GM13977 (cell line): ENCODE data around the gene PCDHGC4.

Experiments used
- DNase-seq: peaks from one replicate; pipeline ENCODE4 v3.0.0; 2012; ENCODE audit warnings: low spot score
- in situ Hi-C: fragments of 300-500 bp; cut with MboI; formaldehyde crosslinking; loops from one replicate; pipeline ENCODE4 v1.12.0; 2022; ENCODE audit warnings: low sequenced_read_pairs, low pct_unique_long_range_greater_than_20kb, mixed read lengths, inconsistent platforms; ENCODE audit not compliant: unreplicated experiment
- TF ChIP-seq, protein P1 (sequence below): IDR thresholded peaks from 2 replicates; pipeline ENCODE4 v1.5.1; 2012; ENCODE audit warnings: mild to moderate bottlenecking, control low read depth; ENCODE audit not compliant: insufficient read depth; ENCODE audit errors: extremely low read depth, missing control alignments

The PCDHGC4 gene

DNA sequence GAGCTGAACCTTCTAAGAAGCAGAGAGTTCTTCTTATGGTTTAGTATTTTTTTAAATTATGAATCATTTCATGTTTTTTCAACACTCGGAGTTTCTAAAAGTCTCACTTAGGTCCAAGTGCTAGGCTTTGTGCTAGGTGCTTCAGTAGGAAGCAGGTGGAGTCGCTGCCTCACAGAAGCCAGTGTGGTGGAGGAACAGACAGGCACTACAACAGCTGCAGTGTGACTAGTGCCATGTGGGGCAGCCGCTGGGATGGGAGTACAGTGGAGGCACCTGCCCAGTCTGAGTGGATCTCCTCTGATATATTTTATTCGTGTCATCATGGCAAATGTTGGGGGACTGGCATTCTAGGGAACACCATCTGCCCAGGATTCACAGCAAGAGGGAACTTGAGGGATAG lies 19.4 kb downstream of the PCDHGC4 start:
- TF ChIP-seq, protein P1, sequence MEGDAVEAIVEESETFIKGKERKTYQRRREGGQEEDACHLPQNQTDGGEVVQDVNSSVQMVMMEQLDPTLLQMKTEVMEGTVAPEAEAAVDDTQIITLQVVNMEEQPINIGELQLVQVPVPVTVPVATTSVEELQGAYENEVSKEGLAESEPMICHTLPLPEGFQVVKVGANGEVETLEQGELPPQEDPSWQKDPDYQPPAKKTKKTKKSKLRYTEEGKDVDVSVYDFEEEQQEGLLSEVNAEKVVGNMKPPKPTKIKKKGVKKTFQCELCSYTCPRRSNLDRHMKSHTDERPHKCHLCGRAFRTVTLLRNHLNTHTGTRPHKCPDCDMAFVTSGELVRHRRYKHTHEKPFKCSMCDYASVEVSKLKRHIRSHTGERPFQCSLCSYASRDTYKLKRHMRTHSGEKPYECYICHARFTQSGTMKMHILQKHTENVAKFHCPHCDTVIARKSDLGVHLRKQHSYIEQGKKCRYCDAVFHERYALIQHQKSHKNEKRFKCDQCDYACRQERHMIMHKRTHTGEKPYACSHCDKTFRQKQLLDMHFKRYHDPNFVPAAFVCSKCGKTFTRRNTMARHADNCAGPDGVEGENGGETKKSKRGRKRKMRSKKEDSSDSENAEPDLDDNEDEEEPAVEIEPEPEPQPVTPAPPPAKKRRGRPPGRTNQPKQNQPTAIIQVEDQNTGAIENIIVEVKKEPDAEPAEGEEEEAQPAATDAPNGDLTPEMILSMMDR = no peak
- peak; percentile 15 for DNase-seq
- in situ Hi-C loops = no loop called here

- in situ Hi-C loops = no loop called here
- TF ChIP-seq, protein P1 = no peak
- no peak for DNase-seq
These were observed 21.7 kb downstream of the PCDHGC4 start for GRCh38 chr5:141506381-141507155.

- TF ChIP-seq, protein P1 = no peak
- in situ Hi-C loops = no loop called here
- DNase-seq = peak; percentile 46
These were observed 22.7 kb downstream of the PCDHGC4 start for GRCh38 chr5:141507387-141508091.

- TF ChIP-seq, protein P1 = no peak
- in situ Hi-C loops = no loop called here
- peak; percentile 25 for DNase-seq
These were observed 23.6 kb downstream of the PCDHGC4 start for GRCh38 chr5:141508440-141508797.

- peak; percentile 56 for DNase-seq
- in situ Hi-C loops = no loop called here
- TF ChIP-seq, protein P1 = no peak
These were observed 24.2 kb downstream of the PCDHGC4 start for GRCh38 chr5:141508798-141509611.

GRCh38 chr5:141510160-141510559 lies 25.3 kb downstream of the PCDHGC4 start:
- TF ChIP-seq, protein P1 = no peak
- DNase-seq = no peak
- in situ Hi-C loops = no loop called here
